ENCODE measurements around the gene RPUSD3.

DNA sequence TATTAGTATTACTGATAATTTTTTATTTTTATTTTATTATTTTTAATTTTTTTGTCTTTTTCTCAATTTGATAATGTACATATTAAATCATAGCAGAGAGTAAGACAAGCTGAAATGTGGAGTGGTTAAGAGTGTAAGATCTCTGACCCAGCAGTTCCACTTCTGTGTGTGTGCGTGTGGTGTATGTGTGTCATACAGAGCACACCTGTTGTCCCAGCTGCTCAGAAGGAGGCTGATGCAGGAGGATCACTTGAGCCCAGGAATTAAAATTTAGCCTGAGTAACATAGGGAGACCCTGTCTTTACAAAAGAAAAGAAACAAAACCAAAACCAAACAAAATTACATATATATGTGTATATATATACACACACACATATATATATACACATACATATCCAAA is 37.6 kb upstream of the RPUSD3 start:
- TF ChIP-seq, protein P1, sequence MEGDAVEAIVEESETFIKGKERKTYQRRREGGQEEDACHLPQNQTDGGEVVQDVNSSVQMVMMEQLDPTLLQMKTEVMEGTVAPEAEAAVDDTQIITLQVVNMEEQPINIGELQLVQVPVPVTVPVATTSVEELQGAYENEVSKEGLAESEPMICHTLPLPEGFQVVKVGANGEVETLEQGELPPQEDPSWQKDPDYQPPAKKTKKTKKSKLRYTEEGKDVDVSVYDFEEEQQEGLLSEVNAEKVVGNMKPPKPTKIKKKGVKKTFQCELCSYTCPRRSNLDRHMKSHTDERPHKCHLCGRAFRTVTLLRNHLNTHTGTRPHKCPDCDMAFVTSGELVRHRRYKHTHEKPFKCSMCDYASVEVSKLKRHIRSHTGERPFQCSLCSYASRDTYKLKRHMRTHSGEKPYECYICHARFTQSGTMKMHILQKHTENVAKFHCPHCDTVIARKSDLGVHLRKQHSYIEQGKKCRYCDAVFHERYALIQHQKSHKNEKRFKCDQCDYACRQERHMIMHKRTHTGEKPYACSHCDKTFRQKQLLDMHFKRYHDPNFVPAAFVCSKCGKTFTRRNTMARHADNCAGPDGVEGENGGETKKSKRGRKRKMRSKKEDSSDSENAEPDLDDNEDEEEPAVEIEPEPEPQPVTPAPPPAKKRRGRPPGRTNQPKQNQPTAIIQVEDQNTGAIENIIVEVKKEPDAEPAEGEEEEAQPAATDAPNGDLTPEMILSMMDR (IDR thresholded peaks at IDR 0.05): no peak
- TF ChIP-seq POLR2A (IDR thresholded peaks at IDR 0.05): no peak

Measured in uterus (tissue), 2 donors.